Measurements from ENCODE around the gene GOLGA8B.
"Not testable (repeated sequence)": the region's sequence is repeated elsewhere in the genome, so short reads cannot be mapped to it uniquely, and the experiment has no call there.

Gene GOLGA8B

DNA sequence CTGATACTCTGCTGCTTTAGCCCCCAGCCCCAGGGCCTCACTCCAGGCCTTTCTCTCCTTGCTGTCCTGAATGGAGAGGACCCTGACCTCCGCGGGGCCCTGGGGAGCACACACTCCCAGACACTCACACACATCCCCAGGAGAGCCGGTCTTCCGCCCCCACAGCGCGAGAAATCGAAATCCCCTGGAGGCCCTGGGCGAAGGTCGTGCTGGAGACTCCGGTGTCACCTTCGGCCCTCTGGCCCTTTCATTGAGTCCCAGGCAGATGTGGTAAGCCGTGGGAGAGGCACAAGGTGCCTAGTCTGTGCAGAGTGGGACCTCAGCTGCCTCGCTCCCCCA is 848 bp upstream of the GOLGA8B start:
- Mint-ChIP-seq H3K4me3 (peak overlapping the region; percentile 95), H3K27me3 (peaks cover 2% of the 10 kb centered on the region), H3K4me1 (peaks cover 22% of the 10 kb centered on the region), H3K27ac (no peak overlapping the region), H3K9me3 (no peaks in the 10 kb centered on the region), H3K36me3 (no peaks in the 10 kb centered on the region)
- no peak for DNase-seq (ENCODE audit: low spot score in 2 of 2)
- no peak for ATAC-seq (ENCODE audit: low read depth)

- peak; percentile 39 for ATAC-seq (ENCODE audit: low read depth)
- DNase-seq (ENCODE audit: low spot score in 2 of 2): peak; percentile 10 to 30
- peak overlapping the region; percentile 86 for H3K4me3 Mint-ChIP-seq
- peak overlapping the region; percentile 24 for H3K27ac Mint-ChIP-seq
- peaks cover 2% of the 10 kb centered on the region for H3K27me3 Mint-ChIP-seq
- H3K9me3 Mint-ChIP-seq: no peaks in the 10 kb centered on the region
- H3K36me3 Mint-ChIP-seq: no peaks in the 10 kb centered on the region
- peaks cover 28% of the 10 kb centered on the region for H3K4me1 Mint-ChIP-seq
Observed at GRCh38 chr15:34582461-34583371, 735 bp downstream of the GOLGA8B start.

- DNase-seq (ENCODE audit: low spot score in 2 of 2); H3K9me3 Mint-ChIP-seq; ATAC-seq (ENCODE audit: low read depth); H3K27me3 Mint-ChIP-seq; H3K36me3 Mint-ChIP-seq: not testable (repeated sequence)
- Mint-ChIP-seq H3K4me1 (peaks cover 32% of the 10 kb centered on the region), H3K4me3 (peak overlapping the region; percentile 86), H3K27ac (peak overlapping the region; percentile 24)
Observed at GRCh38 chr15:34581687-34582460, 1.6 kb downstream of the GOLGA8B start.

- DNase-seq (ENCODE audit: low spot score in 2 of 2): no peak
- ATAC-seq (ENCODE audit: low read depth): no peak
- Mint-ChIP-seq H3K27me3 (peaks cover 2% of the 10 kb centered on the region), H3K4me1 (peaks cover 38% of the 10 kb centered on the region), H3K4me3 (no peak overlapping the region), H3K9me3 (no peaks in the 10 kb centered on the region), H3K36me3 (no peaks in the 10 kb centered on the region), H3K27ac (no peak overlapping the region)
Observed at GRCh38 chr15:34581043-34581365, 2.4 kb downstream of the GOLGA8B start.

- not testable (repeated sequence) for ATAC-seq (ENCODE audit: low read depth); DNase-seq (ENCODE audit: low spot score in 2 of 2); H3K9me3 Mint-ChIP-seq; H3K4me3 Mint-ChIP-seq; H3K27ac Mint-ChIP-seq; H3K36me3 Mint-ChIP-seq; H3K27me3 Mint-ChIP-seq
- peaks cover 38% of the 10 kb centered on the region for H3K4me1 Mint-ChIP-seq
Observed at GRCh38 chr15:34580251-34581042, 3.0 kb downstream of the GOLGA8B start.

DNA sequence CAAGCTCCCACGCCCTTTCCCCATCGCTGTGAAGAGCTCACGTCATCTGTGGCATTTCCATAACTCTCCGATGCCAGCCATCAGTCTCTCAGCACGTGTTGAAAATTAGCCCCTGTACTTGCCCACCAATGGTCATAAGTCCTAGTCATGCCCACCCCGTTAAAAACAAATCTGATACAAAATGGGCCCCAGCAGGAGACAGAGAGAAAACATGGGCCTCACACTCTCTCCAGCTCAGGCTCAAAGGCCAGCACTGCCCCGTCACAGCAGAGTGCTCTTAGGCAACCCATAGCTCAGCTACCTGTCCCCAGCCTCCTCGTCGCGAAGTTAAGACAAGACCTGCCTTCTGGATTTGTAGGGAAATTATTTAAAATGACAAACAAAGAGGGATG is 5.2 kb downstream of the GOLGA8B start:
- H3K27me3 Mint-ChIP-seq: no peaks in the 10 kb centered on the region
- H3K9me3 Mint-ChIP-seq: no peaks in the 10 kb centered on the region
- H3K4me3 Mint-ChIP-seq: no peak overlapping the region
- DNase-seq (ENCODE audit: low spot score in 2 of 2) (no peak), ATAC-seq (ENCODE audit: low read depth) (no peak)
- no peak overlapping the region for H3K27ac Mint-ChIP-seq
- no peaks in the 10 kb centered on the region for H3K36me3 Mint-ChIP-seq
- H3K4me1 Mint-ChIP-seq: peaks cover 36% of the 10 kb centered on the region

- not testable (repeated sequence) for H3K9me3 Mint-ChIP-seq; H3K27me3 Mint-ChIP-seq; H3K4me3 Mint-ChIP-seq; DNase-seq (ENCODE audit: low spot score in 2 of 2); H3K36me3 Mint-ChIP-seq; ATAC-seq (ENCODE audit: low read depth); H3K27ac Mint-ChIP-seq
- H3K4me1 Mint-ChIP-seq: peaks cover 36% of the 10 kb centered on the region
Observed at GRCh38 chr15:34577658-34578282, 5.7 kb downstream of the GOLGA8B start.

GRCh38 chr15:34575035-34575434 is 8.4 kb downstream of the GOLGA8B start:
- H3K27ac Mint-ChIP-seq: not testable (repeated sequence)

GRCh38 chr15:34572921-34573320 is 10.5 kb downstream of the GOLGA8B start:
- H3K27ac Mint-ChIP-seq; H3K27me3 Mint-ChIP-seq; ATAC-seq (ENCODE audit: low read depth); H3K9me3 Mint-ChIP-seq; H3K36me3 Mint-ChIP-seq; H3K4me3 Mint-ChIP-seq; DNase-seq (ENCODE audit: low spot score in 2 of 2): not testable (repeated sequence)
- peaks cover 18% of the 10 kb centered on the region for H3K4me1 Mint-ChIP-seq

More at GRCh38 chr15:34575035-34575434, 8.4 kb downstream of the GOLGA8B start:
- H3K4me3 Mint-ChIP-seq; H3K9me3 Mint-ChIP-seq; H3K36me3 Mint-ChIP-seq; H3K27me3 Mint-ChIP-seq; DNase-seq (ENCODE audit: low spot score in 2 of 2); ATAC-seq (ENCODE audit: low read depth): not testable (repeated sequence)
- H3K4me1 Mint-ChIP-seq: peaks cover 33% of the 10 kb centered on the region

- not testable (repeated sequence) for DNase-seq (ENCODE audit: low spot score in 2 of 2); H3K36me3 Mint-ChIP-seq; H3K4me3 Mint-ChIP-seq; ATAC-seq (ENCODE audit: low read depth); H3K27me3 Mint-ChIP-seq; H3K27ac Mint-ChIP-seq; H3K9me3 Mint-ChIP-seq
- H3K4me1 Mint-ChIP-seq: peaks cover 15% of the 10 kb centered on the region
Observed at GRCh38 chr15:34572019-34572641, 11.3 kb downstream of the GOLGA8B start.

DNA sequence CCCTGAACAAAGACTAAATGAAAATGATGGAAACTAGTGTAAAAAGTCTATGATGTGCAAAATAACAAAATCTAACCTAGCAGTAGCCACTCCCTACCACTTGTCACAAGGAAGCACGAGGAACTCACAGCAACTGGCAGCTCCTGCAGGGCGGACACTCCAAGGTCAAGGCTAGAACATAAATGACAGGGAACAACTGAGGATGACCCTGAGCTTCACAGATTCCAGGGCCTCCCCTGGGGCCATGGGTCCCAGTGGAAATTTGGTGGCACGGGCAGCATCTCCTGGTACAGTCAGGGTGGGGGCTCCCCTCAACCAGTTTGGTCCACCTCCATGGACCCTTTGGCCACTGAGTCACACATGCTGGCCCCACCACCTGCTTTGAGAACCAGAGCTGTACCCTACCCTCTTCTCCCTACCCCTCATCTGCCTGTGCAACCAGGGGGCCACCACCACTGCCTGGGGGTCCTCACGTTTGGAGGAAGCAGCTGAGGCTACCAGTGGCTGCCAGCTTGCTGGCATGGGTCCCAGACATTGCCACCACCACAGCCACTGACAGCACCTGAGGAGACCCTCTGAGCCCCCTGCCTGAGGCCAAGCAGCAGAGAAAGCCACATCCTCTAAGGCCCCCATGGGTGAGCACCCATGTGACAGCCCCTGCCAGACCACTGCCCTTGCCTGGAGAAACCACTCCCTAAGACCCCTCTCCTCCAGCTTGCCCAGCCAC is 13.6 kb downstream of the GOLGA8B start:
- not testable (repeated sequence) for H3K27me3 Mint-ChIP-seq, H3K4me3 Mint-ChIP-seq

DNA sequence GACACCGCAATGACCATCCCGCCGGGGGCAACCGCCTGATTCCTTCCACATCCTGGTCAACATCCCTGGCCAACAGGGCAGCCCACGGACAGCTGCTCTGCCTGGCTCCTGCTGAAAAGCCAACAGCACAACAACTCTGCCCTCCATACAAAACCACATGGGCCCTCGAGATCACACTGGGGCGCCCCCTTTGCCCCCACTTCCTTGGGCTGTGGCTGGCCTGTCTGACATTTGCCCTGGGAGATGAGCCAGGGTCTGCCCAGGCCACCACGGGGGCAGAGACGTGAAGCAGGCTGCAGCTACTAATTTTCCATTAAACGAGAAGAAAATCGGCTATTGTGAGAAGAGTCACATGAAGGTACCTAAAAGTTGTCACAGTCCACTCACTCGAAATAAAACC is 16.3 kb downstream of the GOLGA8B start:
- H3K27ac Mint-ChIP-seq; DNase-seq (ENCODE audit: low spot score in 2 of 2); H3K9me3 Mint-ChIP-seq; ATAC-seq (ENCODE audit: low read depth); H3K27me3 Mint-ChIP-seq; H3K4me1 Mint-ChIP-seq; H3K36me3 Mint-ChIP-seq; H3K4me3 Mint-ChIP-seq: not testable (repeated sequence)

More for the DNA sequence above, 13.6 kb downstream of the GOLGA8B start:
- DNase-seq (ENCODE audit: low spot score in 2 of 2); H3K27ac Mint-ChIP-seq; ATAC-seq (ENCODE audit: low read depth); H3K36me3 Mint-ChIP-seq; H3K4me1 Mint-ChIP-seq; H3K9me3 Mint-ChIP-seq: not testable (repeated sequence)

DNA sequence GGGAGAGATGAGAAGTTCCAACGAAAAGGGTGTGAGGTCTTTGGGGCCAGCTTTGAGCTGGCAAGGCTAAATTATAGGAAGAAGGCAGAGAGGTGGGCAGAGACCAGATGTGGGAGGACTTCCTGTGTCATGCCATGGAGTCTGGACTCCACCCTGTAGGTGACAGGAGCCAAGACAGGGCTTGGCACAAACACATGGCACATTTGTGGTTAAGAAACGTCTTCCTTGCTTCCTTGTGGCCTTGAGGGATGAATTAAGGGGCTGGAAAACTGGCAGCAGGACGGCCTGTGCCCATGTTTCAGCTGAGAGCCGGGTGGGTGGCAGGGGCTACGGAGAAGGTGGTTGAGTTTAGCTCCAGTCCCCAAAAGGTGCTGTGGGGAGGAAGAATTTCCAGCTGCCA is 18.7 kb downstream of the GOLGA8B start:
- not testable (repeated sequence) for H3K4me1 Mint-ChIP-seq; H3K27me3 Mint-ChIP-seq; H3K27ac Mint-ChIP-seq; ATAC-seq (ENCODE audit: low read depth); H3K36me3 Mint-ChIP-seq; H3K4me3 Mint-ChIP-seq; H3K9me3 Mint-ChIP-seq; DNase-seq (ENCODE audit: low spot score in 2 of 2)
